Osteocyte (in vitro differentiated cells): Measurements from ENCODE around the gene KLF13. TPM values are rescaled to one million over a fixed set of nuclear protein-coding genes. Genes with fewer than 3 reads are reported as not detected.

ENCODE experiments used
- DNase-seq: peaks from one replicate; pipeline ENCODE4 v3.0.0; 2021; ENCODE audit warnings: mixed read lengths; ENCODE audit not compliant: unreplicated experiment; ENCODE audit errors: extremely low spot score
- H3K27ac Mint-ChIP-seq: one replicate; pipeline ENCODE4 v1.8.0; 2021; ENCODE audit warnings: mild to moderate bottlenecking, mixed read lengths; ENCODE audit not compliant: unreplicated experiment
- H3K27me3 Mint-ChIP-seq: one replicate; pipeline ENCODE4 v1.8.0; 2021; ENCODE audit warnings: mixed read lengths; ENCODE audit not compliant: unreplicated experiment
- H3K36me3 Mint-ChIP-seq: one replicate; pipeline ENCODE4 v1.8.0; 2021; ENCODE audit warnings: mixed read lengths; ENCODE audit not compliant: unreplicated experiment
- H3K4me1 Mint-ChIP-seq: one replicate; pipeline ENCODE4 v1.8.0; 2021; ENCODE audit warnings: mixed read lengths; ENCODE audit not compliant: unreplicated experiment
- H3K4me3 Mint-ChIP-seq: one replicate; pipeline ENCODE4 v1.8.0; 2021; ENCODE audit warnings: mild to moderate bottlenecking, moderate library complexity, mixed read lengths; ENCODE audit not compliant: unreplicated experiment
- H3K9me3 Mint-ChIP-seq: one replicate; pipeline ENCODE4 v1.8.0; 2021; ENCODE audit warnings: mixed read lengths; ENCODE audit not compliant: unreplicated experiment
- total RNA-seq: library from RNA; stranded (reverse); gene quantifications from 2 replicates; pipeline ENCODE4 v1.2.1, GENCODE V29; 2021
- TF ChIP-seq, protein P1 (sequence below): fragments of 200-600 bp; sonication (generic); IDR thresholded peaks from 2 replicates; pipeline ENCODE4 v1.5.0; 2021; ENCODE audit warnings: antibody characterized with exemption, mild to moderate bottlenecking, moderate library complexity

The KLF13 gene
- total RNA-seq, 1 donor from 2014 or later, result 54.5 TPM

DNA sequence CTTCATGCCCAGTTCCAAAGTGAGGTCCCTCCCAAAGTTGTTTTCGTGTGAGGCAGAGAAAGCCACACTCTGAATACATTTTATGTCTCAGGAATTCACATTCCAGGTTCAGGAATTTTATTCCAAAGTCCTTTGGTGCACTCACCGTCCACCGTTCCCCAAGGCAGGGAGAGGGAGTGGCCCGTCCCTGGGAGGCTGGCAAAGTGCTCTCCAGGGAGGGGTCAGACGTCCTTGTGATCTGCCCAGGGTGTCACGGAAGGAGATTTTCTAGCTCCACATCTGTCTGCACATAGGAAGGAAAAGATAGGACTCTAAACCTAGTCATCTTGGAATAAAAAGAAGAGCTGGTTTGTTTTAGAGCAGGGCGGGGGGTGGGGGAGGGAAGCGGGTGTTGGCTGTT, 47.9 kb downstream of the KLF13 start:
- Mint-ChIP-seq H3K9me3 (peaks cover 11% of the 10 kb centered on the region), H3K4me1 (peaks cover 42% of the 10 kb centered on the region), H3K36me3 (peaks cover 20% of the 10 kb centered on the region), H3K4me3 (no peak overlapping the region), H3K27ac (peak overlapping the region; percentile 16), H3K27me3 (no peaks in the 10 kb centered on the region)
- TF ChIP-seq, protein P1, sequence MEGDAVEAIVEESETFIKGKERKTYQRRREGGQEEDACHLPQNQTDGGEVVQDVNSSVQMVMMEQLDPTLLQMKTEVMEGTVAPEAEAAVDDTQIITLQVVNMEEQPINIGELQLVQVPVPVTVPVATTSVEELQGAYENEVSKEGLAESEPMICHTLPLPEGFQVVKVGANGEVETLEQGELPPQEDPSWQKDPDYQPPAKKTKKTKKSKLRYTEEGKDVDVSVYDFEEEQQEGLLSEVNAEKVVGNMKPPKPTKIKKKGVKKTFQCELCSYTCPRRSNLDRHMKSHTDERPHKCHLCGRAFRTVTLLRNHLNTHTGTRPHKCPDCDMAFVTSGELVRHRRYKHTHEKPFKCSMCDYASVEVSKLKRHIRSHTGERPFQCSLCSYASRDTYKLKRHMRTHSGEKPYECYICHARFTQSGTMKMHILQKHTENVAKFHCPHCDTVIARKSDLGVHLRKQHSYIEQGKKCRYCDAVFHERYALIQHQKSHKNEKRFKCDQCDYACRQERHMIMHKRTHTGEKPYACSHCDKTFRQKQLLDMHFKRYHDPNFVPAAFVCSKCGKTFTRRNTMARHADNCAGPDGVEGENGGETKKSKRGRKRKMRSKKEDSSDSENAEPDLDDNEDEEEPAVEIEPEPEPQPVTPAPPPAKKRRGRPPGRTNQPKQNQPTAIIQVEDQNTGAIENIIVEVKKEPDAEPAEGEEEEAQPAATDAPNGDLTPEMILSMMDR, result no peak
- DNase-seq, result no peak

DNA sequence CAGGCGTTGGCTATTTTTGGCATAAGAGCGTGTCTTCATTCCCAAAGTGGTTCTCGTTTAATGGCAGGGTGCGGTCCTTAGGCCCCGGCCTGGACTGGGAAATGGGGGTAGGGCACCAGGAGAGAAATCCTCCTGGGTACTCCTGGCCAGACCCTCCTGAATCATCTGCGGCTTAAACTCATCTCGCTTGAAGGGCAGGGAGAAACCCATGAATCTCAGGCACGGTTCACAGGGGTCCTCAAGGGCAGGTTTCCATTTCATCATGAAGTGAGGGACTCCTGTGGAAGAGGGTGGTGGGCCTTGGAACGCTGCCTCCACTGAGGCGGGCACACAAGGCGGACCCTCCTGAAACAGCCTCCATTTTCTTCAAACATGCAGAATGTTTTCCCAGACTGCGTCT, 48.4 kb downstream of the KLF13 start:
- H3K4me1 Mint-ChIP-seq, result peaks cover 41% of the 10 kb centered on the region
- peak overlapping the region; percentile 16 for H3K27ac Mint-ChIP-seq
- TF ChIP-seq, protein P1, result no peak
- H3K4me3 Mint-ChIP-seq, result no peak overlapping the region
- H3K9me3 Mint-ChIP-seq, result peaks cover 6% of the 10 kb centered on the region
- DNase-seq, result no peak
- H3K36me3 Mint-ChIP-seq, result peaks cover 20% of the 10 kb centered on the region
- no peaks in the 10 kb centered on the region for H3K27me3 Mint-ChIP-seq

DNA sequence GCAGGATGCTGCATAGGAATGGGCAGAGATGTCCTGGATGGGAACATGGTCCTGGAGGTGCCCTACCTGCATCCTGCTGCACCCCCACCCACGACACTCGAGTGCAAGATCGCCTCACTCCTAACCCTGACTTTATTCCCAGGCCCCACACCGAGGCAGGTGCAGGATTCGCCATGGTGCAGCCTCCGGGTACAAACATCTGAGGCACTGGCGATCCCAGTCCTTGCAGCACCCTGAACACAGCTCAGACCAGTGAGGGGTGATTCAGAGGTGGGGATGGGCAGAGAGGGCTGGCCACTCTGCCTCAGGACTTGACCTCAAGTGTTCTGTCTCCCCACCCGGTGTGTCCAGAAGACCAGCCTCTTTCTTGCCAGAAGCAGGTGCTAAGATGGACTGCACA, 49.1 kb downstream of the KLF13 start:
- Mint-ChIP-seq H3K4me1 (peaks cover 36% of the 10 kb centered on the region), H3K27me3 (no peaks in the 10 kb centered on the region), H3K27ac (no peak overlapping the region), H3K4me3 (no peak overlapping the region), H3K9me3 (peaks cover 4% of the 10 kb centered on the region), H3K36me3 (peaks cover 20% of the 10 kb centered on the region)
- DNase-seq, result no peak
- TF ChIP-seq, protein P1, result no peak

DNA sequence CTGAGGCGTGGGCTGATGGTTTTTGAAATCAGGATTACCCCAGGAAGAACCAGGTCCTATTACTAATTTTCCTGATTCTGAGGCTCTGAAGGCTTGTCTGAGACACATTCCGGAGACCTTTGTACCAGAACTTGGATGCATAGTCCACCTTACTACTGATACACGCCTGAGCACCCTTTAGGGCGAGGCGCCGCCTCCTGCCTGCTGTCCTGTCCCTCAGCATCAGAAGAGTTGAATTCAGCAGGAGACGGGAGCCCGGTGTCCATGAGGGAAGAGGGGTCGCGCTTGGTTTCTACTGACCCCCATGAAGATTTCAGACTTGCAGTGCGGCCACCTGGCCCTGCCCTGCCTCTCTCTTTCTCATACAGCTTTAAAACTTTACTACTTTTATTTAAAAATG, 49.9 kb downstream of the KLF13 start:
- no peak for DNase-seq
- Mint-ChIP-seq H3K4me1 (peaks cover 32% of the 10 kb centered on the region), H3K27ac (no peak overlapping the region), H3K36me3 (peaks cover 24% of the 10 kb centered on the region), H3K27me3 (no peaks in the 10 kb centered on the region), H3K9me3 (peaks cover 4% of the 10 kb centered on the region), H3K4me3 (no peak overlapping the region)
- TF ChIP-seq, protein P1, result no peak

DNA sequence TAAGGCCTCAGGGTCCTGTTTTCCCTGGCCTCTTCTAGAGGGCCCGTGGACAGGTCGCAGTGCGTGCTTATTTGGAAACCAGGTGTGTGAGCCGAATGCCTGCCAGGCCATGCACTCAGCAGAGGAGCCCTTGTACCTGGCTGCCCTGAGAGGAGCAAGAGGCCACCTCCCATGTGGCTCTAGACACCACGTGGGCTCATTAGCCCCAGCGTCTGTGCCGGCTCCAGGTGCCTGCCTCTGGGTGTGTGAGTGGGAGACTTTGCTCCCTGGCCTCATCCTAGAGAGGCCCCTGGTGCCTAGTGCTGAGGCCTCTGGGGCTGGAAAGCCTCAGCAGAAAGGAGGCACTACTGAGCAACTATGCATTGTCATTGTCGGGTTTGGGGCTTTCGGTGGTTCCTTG, 50.4 kb downstream of the KLF13 start:
- Mint-ChIP-seq H3K4me1 (peaks cover 32% of the 10 kb centered on the region), H3K27ac (no peak overlapping the region)

More for the DNA sequence above, 50.4 kb downstream of the KLF13 start:
- TF ChIP-seq, protein P1, result no peak
- peaks cover 27% of the 10 kb centered on the region for H3K36me3 Mint-ChIP-seq
- DNase-seq, result no peak
- H3K27me3 Mint-ChIP-seq, result no peaks in the 10 kb centered on the region
- H3K9me3 Mint-ChIP-seq, result peaks cover 4% of the 10 kb centered on the region
- H3K4me3 Mint-ChIP-seq, result no peak overlapping the region
